Liver (tissue), 9 donors: ENCODE results near the gene ENTREP3. TPM values are rescaled to one million over a fixed set of nuclear protein-coding genes. Genes with fewer than 3 reads are reported as not detected.
"Not testable (repeated sequence)": the region's sequence is repeated elsewhere in the genome, so short reads cannot be mapped to it uniquely, and the experiment has no call there.

ENCODE experiments used
- DNase-seq: peaks from one replicate; pipeline ENCODE4 v3.0.0-alpha.2; 2017; ENCODE audit warnings: low spot score
- H3K27ac ChIP-seq, 2 donors: one replicate each; pipeline ENCODE4 v1.7.0; 2013; ENCODE audit warnings: inconsistent platforms in 2 of 2, low read length in 2 of 2, control low read depth in 1 of 2, low read depth in 1 of 2, mild to moderate bottlenecking in 1 of 2
- H3K27me3 ChIP-seq, 4 donors: one replicate each; pipeline versions ENCODE4 v1.6.1 to v1.7.0; 2013; ENCODE audit warnings: low read length in 3 of 4, inconsistent platforms in 1 of 4, mild to moderate bottlenecking in 1 of 4, moderate library complexity in 1 of 4; ENCODE audit not compliant: control insufficient read depth in 4 of 4, insufficient read depth in 4 of 4
- H3K36me3 ChIP-seq, 4 donors: one replicate each; pipeline versions ENCODE4 v1.6.1 to v1.7.0; 2013; ENCODE audit warnings: low read length in 3 of 4, mild to moderate bottlenecking in 3 of 4, low read depth in 1 of 4, moderate library complexity in 1 of 4; ENCODE audit not compliant: control insufficient read depth in 4 of 4, insufficient read depth in 3 of 4
- H3K4me1 ChIP-seq, 4 donors: one replicate each; pipeline versions ENCODE4 v1.6.1 to v1.7.0; 2013; ENCODE audit warnings: low read length in 3 of 4, mild to moderate bottlenecking in 3 of 4, moderate library complexity in 1 of 4; ENCODE audit not compliant: control insufficient read depth in 4 of 4, insufficient read depth in 4 of 4
- H3K4me3 ChIP-seq, 3 donors: one replicate each; pipeline versions ENCODE4 v1.6.1 to v1.7.0; 2013; ENCODE audit warnings: low read length in 3 of 3, control low read depth in 1 of 3, low read depth in 1 of 3, mild to moderate bottlenecking in 1 of 3
- H3K9ac ChIP-seq, 2 donors: one replicate each; pipeline ENCODE4 v1.7.0; 2013; ENCODE audit warnings: low read length in 2 of 2, mild to moderate bottlenecking in 2 of 2, moderate library complexity in 2 of 2, control low read depth in 1 of 2, low read depth in 1 of 2
- H3K9me3 ChIP-seq, 4 donors: one replicate each; pipeline versions ENCODE4 v1.6.1 to v1.7.0; 2013; ENCODE audit warnings: low read length in 3 of 4; ENCODE audit not compliant: control insufficient read depth in 4 of 4
- EGR1 ChIP-seq, 2 donors: IDR thresholded peaks; 2 replicates each; pipeline ENCODE4 v1.6.1; 2016 to 2018; ENCODE audit warnings: antibody characterized with exemption in 2 of 2, low read depth in 2 of 2
- FOXA1 ChIP-seq: IDR thresholded peaks from 2 replicates; pipeline ENCODE4 v1.6.1; 2016; ENCODE audit warnings: antibody characterized with exemption
- GABPA ChIP-seq, 2 donors: IDR thresholded peaks in 1 of 2; conservative IDR thresholded peaks in 1 of 2; 2 replicates each; pipeline ENCODE4 v1.6.1; 2016; ENCODE audit warnings: antibody characterized with exemption in 2 of 2, mild to moderate bottlenecking in 1 of 2, moderate library complexity in 1 of 2
- HNF4A ChIP-seq, 2 donors: conservative IDR thresholded peaks; 2 replicates each; pipeline ENCODE4 v1.6.1; 2016; ENCODE audit warnings: antibody characterized with exemption in 2 of 2, mild to moderate bottlenecking in 2 of 2
- HNF4G ChIP-seq: IDR thresholded peaks from 2 replicates; pipeline ENCODE4 v1.6.1; 2016; ENCODE audit warnings: antibody characterized with exemption
- JUND ChIP-seq, 2 donors: IDR thresholded peaks; 2 replicates each; pipeline ENCODE4 v1.6.1; 2016; ENCODE audit warnings: antibody characterized with exemption in 2 of 2
- NR2F2 ChIP-seq: IDR thresholded peaks from 2 replicates; pipeline ENCODE4 v1.6.1; 2016; ENCODE audit warnings: antibody characterized with exemption
- RAD21 ChIP-seq, 2 donors: IDR thresholded peaks; 2 replicates each; pipeline ENCODE4 v1.6.1; 2016; ENCODE audit warnings: antibody characterized with exemption in 2 of 2, mild to moderate bottlenecking in 2 of 2
- SP1 ChIP-seq: IDR thresholded peaks from 2 replicates; pipeline ENCODE4 v1.6.1; 2018; ENCODE audit warnings: antibody characterized with exemption, mild to moderate bottlenecking
- TAF1 ChIP-seq: conservative IDR thresholded peaks from 2 replicates; pipeline ENCODE4 v1.6.1; 2016; ENCODE audit warnings: antibody characterized with exemption, mild to moderate bottlenecking
- YY1 ChIP-seq: IDR thresholded peaks from 2 replicates; pipeline ENCODE4 v1.6.1; 2016; ENCODE audit warnings: antibody characterized with exemption, mild to moderate bottlenecking
- WGBS: extraction: QIAGEN DNeasy Blood & Tissue Kit; methylation state at CpG from one replicate; pipeline ENCODE4 v1.1.7; 2013; 5-methylcytosine and 5-hydroxymethylcytosine counted together
- polyA plus RNA-seq, 2 donors: library from polyadenylated mRNA; stranded (reverse) in 1 of 2; unstranded in 1 of 2; fragments of 200-250 nt in 1 of 2; fragments of >200 nt in 1 of 2; fragmentation: Nextera tagmentation in 1 of 2; extraction: Ambion mirVana in 1 of 2; gene quantifications; one replicate each; pipeline versions ENCODE4 v1.2.1 to v1.2.3, GENCODE V29; 2013 to 2015
- total RNA-seq, 2 donors: library from RNA; depleted of rRNA; stranded (reverse); fragments of >200 nt; gene quantifications; one replicate each; pipeline ENCODE4 v1.2.3, GENCODE V29; 2014
- TF ChIP-seq, protein P1 (sequence below): IDR thresholded peaks from 2 replicates; pipeline ENCODE4 v1.6.1; 2016; ENCODE audit warnings: antibody characterized with exemption, mild to moderate bottlenecking
- TF ChIP-seq, protein P2 (sequence below): IDR thresholded peaks from 2 replicates; pipeline ENCODE4 v1.6.1; 2016; ENCODE audit warnings: antibody characterized with exemption
- TF ChIP-seq, protein P3 (sequence below): fragments of 150-350 bp; IDR thresholded peaks from 2 replicates; pipeline ENCODE4 v1.5.1; 2017; ENCODE audit warnings: improper control_type of control experiment, low read depth, low read length; ENCODE audit not compliant: missing input control
- TF ChIP-seq, protein P4 (sequence below): IDR thresholded peaks from 2 replicates; pipeline ENCODE4 v1.6.1; 2016; ENCODE audit warnings: antibody characterized with exemption
- TF ChIP-seq, protein P5 (sequence below): IDR thresholded peaks from 2 replicates; pipeline ENCODE4 v1.6.1; 2016; ENCODE audit warnings: antibody characterized with exemption
- donor health status: healthy.
- donor health status: healthy.
- donor health status: healthy.
- donor health status: healthy.
- donor health status: healthy.

Gene ENTREP3
- total and polyA plus RNA-seq, 4 donors = 2.8 to 7.9 (median 3.5) TPM

DNA sequence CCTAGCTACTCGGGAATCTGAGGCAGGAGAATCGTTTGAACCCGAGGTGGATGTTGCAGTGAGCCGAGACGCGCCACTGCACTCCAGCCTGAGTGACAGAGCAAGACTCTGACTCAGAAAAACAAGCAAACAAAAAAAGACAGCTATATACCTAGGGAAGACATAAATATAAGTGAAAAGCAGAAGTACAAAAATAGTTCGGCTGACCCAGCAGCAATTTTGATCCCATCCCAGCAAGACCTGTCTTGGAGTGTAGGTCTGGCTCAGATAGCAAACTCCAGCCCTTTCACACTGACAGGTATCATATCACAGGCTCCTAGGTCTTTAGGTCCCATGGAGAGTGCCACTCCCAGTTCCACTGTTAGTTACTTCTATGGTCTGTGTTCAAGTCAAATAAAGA, 32.2 kb downstream of the ENTREP3 start:
- TF ChIP-seq SP1 = no peak
- TF ChIP-seq FOXA1 = no peak
- no peak for TF ChIP-seq GABPA (IDR thresholded peaks at IDR 0.05 in 1 of 2, conservative IDR thresholded peaks at IDR 0.05 in 1 of 2)
- no peak for TF ChIP-seq HNF4A (conservative IDR thresholded peaks at IDR 0.05)
- TF ChIP-seq EGR1 (IDR thresholded peaks at IDR 0.05; ENCODE audit: low read depth in 2 of 2) = no peak
- no peak for TF ChIP-seq NR2F2
- no peak for TF ChIP-seq YY1
- TF ChIP-seq, protein P1, sequence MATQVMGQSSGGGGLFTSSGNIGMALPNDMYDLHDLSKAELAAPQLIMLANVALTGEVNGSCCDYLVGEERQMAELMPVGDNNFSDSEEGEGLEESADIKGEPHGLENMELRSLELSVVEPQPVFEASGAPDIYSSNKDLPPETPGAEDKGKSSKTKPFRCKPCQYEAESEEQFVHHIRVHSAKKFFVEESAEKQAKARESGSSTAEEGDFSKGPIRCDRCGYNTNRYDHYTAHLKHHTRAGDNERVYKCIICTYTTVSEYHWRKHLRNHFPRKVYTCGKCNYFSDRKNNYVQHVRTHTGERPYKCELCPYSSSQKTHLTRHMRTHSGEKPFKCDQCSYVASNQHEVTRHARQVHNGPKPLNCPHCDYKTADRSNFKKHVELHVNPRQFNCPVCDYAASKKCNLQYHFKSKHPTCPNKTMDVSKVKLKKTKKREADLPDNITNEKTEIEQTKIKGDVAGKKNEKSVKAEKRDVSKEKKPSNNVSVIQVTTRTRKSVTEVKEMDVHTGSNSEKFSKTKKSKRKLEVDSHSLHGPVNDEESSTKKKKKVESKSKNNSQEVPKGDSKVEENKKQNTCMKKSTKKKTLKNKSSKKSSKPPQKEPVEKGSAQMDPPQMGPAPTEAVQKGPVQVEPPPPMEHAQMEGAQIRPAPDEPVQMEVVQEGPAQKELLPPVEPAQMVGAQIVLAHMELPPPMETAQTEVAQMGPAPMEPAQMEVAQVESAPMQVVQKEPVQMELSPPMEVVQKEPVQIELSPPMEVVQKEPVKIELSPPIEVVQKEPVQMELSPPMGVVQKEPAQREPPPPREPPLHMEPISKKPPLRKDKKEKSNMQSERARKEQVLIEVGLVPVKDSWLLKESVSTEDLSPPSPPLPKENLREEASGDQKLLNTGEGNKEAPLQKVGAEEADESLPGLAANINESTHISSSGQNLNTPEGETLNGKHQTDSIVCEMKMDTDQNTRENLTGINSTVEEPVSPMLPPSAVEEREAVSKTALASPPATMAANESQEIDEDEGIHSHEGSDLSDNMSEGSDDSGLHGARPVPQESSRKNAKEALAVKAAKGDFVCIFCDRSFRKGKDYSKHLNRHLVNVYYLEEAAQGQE = no peak
- TF ChIP-seq TAF1 = no peak
- TF ChIP-seq JUND (IDR thresholded peaks at IDR 0.05) = no peak
- TF ChIP-seq, protein P2, sequence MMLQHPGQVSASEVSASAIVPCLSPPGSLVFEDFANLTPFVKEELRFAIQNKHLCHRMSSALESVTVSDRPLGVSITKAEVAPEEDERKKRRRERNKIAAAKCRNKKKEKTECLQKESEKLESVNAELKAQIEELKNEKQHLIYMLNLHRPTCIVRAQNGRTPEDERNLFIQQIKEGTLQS = no peak
- TF ChIP-seq, protein P3, sequence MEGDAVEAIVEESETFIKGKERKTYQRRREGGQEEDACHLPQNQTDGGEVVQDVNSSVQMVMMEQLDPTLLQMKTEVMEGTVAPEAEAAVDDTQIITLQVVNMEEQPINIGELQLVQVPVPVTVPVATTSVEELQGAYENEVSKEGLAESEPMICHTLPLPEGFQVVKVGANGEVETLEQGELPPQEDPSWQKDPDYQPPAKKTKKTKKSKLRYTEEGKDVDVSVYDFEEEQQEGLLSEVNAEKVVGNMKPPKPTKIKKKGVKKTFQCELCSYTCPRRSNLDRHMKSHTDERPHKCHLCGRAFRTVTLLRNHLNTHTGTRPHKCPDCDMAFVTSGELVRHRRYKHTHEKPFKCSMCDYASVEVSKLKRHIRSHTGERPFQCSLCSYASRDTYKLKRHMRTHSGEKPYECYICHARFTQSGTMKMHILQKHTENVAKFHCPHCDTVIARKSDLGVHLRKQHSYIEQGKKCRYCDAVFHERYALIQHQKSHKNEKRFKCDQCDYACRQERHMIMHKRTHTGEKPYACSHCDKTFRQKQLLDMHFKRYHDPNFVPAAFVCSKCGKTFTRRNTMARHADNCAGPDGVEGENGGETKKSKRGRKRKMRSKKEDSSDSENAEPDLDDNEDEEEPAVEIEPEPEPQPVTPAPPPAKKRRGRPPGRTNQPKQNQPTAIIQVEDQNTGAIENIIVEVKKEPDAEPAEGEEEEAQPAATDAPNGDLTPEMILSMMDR = no peak
- TF ChIP-seq RAD21 (IDR thresholded peaks at IDR 0.05) = no peak
- TF ChIP-seq, protein P4, sequence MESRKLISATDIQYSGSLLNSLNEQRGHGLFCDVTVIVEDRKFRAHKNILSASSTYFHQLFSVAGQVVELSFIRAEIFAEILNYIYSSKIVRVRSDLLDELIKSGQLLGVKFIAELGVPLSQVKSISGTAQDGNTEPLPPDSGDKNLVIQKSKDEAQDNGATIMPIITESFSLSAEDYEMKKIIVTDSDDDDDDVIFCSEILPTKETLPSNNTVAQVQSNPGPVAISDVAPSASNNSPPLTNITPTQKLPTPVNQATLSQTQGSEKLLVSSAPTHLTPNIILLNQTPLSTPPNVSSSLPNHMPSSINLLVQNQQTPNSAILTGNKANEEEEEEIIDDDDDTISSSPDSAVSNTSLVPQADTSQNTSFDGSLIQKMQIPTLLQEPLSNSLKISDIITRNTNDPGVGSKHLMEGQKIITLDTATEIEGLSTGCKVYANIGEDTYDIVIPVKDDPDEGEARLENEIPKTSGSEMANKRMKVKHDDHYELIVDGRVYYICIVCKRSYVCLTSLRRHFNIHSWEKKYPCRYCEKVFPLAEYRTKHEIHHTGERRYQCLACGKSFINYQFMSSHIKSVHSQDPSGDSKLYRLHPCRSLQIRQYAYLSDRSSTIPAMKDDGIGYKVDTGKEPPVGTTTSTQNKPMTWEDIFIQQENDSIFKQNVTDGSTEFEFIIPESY = no peak
- no peak for TF ChIP-seq HNF4G
- TF ChIP-seq, protein P5, sequence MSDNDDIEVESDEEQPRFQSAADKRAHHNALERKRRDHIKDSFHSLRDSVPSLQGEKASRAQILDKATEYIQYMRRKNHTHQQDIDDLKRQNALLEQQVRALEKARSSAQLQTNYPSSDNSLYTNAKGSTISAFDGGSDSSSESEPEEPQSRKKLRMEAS = no peak

DNA sequence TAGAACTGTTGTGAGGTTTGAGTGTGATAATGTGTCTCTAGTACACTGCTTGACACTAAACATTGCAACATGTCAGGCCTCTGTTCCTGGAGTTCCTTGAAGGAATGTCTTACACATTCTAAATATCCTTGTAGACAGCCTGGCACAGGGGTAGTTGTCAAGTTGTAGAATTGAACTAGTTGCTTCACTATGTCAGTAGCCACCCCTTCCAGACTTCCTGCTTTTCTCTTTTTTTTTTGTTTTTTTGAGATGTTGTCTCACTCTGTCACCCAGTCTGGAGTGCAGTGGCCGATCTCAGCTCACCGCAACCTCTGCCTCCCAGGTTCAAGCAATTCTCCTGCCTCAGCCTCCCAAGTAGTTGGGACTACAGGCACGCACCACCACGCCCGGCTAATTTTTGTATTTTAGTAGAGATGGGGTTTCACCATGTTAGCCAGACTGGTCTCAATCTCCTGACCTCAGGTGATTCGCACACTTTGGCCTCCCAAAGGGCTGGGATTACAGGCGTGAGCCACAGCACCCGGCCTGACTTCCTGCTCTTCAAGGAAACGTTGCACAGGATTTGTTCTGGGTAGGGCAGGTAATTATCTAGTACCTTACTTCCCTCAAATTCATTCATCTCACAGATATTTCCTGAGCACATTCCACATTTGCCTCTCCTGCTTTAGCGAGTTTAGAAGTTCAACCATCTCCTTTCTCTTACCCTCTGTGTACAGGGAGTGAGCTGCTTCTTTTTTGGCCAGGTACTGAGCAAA, 34.9 kb downstream of the ENTREP3 start:
- not testable (repeated sequence) for H3K9me3 ChIP-seq, H3K27me3 ChIP-seq, DNase-seq, H3K9ac ChIP-seq, H3K4me3 ChIP-seq, H3K27ac ChIP-seq, H3K4me1 ChIP-seq, H3K36me3 ChIP-seq
- 87% methylated on average over 10 of the region's 10 CpGs for WGBS

More for the DNA sequence above, 32.2 kb downstream of the ENTREP3 start:
- no peaks in the 10 kb centered on the region for H3K9me3 ChIP-seq
- no peak for DNase-seq
- peaks cover 3 to 15% (median 10%) of the 10 kb centered on the region in 4 donors for H3K4me1 ChIP-seq
- 81% methylated on average over 7 of the region's 7 CpGs for WGBS
- no peak overlapping the region for H3K27ac ChIP-seq
- H3K9ac ChIP-seq = no peak overlapping the region
- no peaks in the 10 kb centered on the region for H3K36me3 ChIP-seq
- no peaks in the 10 kb centered on the region for H3K27me3 ChIP-seq
- H3K4me3 ChIP-seq = no peak overlapping the region
